Erythroblast (primary cell): Measurements from ENCODE around the gene CPNE6.

Experiments used
- DNase-seq, 2 experiments: peaks; one replicate each; lab custom pipeline; 2025; lab: John Stamatoyannopoulos, UW
- GATA1 ChIP-seq: IDR thresholded peaks from 2 replicates; pipeline ENCODE4 v1.6.1; 2011; ENCODE audit warnings: low read depth, mild to moderate bottlenecking, control low read depth, low read length, moderate library complexity
- POLR2A ChIP-seq: IDR thresholded peaks from 2 replicates; pipeline ENCODE4 v1.6.1; 2011; ENCODE audit warnings: mild to moderate bottlenecking, low read length

The CPNE6 gene

DNA sequence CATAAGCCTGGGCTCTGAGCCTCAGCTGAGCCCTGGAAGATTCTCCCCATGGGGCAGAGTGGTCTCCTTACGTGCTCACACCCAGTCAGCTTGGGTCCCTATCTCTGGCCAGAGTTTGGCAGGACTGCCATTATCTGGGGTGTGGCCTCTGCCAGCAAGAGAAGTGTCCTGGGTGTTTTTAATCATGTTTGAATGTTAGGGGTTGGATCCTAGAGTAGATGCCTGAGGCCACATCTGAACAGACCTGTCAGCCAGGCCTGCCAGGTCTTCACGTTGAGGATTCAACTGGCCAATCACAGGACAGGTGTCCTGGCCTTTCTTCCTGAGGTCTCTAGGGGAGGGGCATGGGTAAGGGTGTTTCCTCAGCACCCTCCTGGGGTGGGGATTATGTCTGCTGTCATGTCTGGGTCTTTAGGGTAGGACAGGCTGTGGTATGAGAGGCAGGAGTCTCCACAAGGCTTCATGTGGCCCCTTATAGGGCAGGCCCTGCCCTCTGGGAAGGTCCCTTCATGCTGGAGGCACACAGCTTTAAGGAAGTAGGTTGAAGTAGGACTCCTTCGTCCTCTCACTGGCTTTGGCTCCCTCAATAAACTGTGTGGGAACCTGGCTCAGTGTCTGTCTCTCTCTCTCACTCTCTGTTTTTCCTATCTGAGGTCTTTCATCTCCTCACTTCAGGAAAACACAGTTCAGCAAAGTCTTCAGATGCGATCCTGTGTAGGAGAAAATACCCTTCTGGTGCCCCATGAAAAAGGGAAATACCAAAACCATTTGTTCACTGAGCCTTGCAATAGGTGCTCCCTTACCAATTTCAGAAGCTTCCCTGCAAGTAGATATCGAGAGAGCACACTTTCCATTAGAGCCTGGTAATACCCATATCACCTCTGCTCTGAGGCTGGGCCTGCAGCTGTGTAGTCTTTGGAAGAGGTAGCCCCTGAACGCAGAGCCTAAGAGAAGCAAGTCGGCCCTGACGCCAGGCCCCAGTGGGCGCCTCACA, 52.4 kb downstream of the CPNE6 start:
- TF ChIP-seq POLR2A (peak; percentile 74), GATA1 (no peak)
- DNase-seq, result peak; percentile 89 to 96

DNA sequence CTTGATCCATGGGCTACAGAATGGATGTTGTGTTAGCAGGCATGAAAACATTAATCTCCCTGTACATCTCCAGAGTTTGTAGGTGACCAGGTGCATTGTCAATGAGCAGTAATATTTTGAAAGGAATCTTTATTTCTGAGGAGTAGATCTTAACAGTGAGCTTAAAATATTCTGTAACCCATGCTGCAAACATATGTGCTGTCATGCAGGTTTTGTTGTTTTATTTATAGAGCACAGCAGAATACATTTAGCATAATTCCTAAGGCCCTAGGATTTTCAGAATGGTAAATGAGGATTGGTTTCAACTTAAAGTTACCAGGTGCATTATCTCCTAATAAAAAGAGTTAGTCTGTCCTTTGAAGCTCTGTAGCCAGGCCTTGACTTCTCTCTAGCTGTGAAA, 55.6 kb downstream of the CPNE6 start:
- DNase-seq, result no peak
- TF ChIP-seq POLR2A (no peak), GATA1 (no peak)

- no peak for TF ChIP-seq POLR2A
- TF ChIP-seq GATA1, result no peak
- no peak for DNase-seq
These were observed 56.3 kb downstream of the CPNE6 start for GRCh38 chr14:24127673-24128072.
